Activated naive CD4-positive, alpha-beta T cell treated with anti-CD3 and anti-CD28 coated beads for 36 hours (primary cell): ENCODE data around the gene CCDC70. TPM values are rescaled to one million over a fixed set of nuclear protein-coding genes. Genes with fewer than 3 reads are reported as not detected.

Source experiments
- CTCF ChIA-PET: fragments of 350-600 bp; sonication (Branson Sonifier 250); formaldehyde crosslinking; loops from one replicate; lab custom pipeline; 2021; ENCODE audit warnings: antibody characterized with exemption; lab: Charles Lee
- DNase-seq: peaks from one replicate; pipeline ENCODE4 v3.0.0-alpha.2; 2020
- H3K27ac Mint-ChIP-seq: one replicate; pipeline ENCODE4 v1.8.0; 2021; ENCODE audit warnings: mild to moderate bottlenecking, mixed read lengths
- H3K27me3 Mint-ChIP-seq: one replicate; pipeline ENCODE4 v1.8.0; 2021; ENCODE audit warnings: low read depth, mixed read lengths
- H3K36me3 Mint-ChIP-seq: one replicate; pipeline ENCODE4 v1.8.0; 2021; ENCODE audit warnings: low read depth, mixed read lengths
- H3K4me1 Mint-ChIP-seq: one replicate; pipeline ENCODE4 v1.8.0; 2021; ENCODE audit warnings: low read depth, mixed read lengths
- H3K4me3 Mint-ChIP-seq: one replicate; pipeline ENCODE4 v1.8.0; 2021; ENCODE audit warnings: mild to moderate bottlenecking, moderate library complexity, mixed read lengths
- H3K9me3 Mint-ChIP-seq: one replicate; pipeline ENCODE4 v1.8.0; 2021; ENCODE audit warnings: mixed read lengths
- intact Hi-C: fragments of 100-400 bp; cut with micrococcal nuclease; formaldehyde crosslinking; loops from one replicate; pipeline ENCODE4 v1.15.1; 2023
- total RNA-seq, 2 experiments: library from RNA; stranded (reverse); gene quantifications; one replicate each; pipeline ENCODE4 v1.2.3, GENCODE V29; 2021

The CCDC70 gene
- total RNA-seq, 2 experiments from 2014 or later: not detected

DNA sequence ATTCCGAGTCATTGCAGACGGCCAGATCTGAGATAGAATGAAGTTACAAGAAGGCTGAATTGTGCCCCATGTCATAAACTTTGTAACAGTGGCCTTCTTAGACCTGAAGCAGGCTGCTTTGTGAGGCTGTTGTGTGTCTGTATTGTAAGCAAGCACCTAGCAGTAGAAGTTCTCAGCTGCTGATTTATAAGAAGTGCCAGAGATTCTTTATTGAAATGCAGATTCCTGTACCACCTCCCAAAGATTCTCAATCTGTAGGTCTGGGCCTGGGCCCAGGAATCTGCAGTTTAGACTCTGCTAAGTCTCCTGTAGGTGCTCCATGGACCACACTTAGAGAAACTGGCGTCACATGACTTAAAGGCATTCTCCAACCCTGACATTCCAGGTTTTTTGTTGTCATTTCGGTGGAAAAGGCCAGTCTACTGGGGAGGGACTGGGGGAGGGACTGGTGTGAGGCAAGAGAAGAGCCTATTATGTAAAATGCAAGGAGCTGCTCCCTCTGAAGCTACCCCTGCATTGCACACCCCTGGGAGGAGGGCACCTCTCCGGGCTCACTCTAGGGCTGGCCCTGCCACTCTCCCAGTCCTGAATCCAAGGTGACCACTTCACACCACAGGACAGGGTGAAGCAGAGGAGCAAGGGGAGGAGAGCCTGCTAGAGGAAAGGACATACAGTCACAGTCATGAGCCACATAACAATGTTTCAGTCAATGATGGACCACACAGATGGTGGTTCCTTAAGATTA lies 16.0 kb upstream of the CCDC70 start:
- intact Hi-C loops: loop anchor here (1.0 kb wide), 1 partner anchor 282 kb away; no protein-coding TSS in a partner anchor

DNA sequence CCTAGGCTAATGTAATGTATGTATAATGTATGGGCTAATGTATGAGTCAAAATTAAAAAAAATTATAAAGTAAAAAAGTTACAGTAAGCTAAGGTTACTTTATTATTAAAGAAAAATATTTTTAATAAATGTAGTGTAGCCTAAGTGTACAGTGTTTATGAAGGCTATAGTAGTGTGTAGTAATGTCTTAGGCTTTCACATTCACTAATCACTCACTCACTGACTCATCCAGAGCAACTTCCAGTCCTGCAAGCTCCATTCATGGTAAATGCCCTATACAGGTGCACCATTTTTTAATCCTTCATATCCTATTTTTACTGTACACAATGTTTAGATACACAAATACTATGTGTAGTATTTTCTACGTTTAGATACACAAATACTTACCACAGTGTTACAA lies 15.0 kb upstream of the CCDC70 start:
- Mint-ChIP-seq H3K4me3 (no peak overlapping the region), H3K4me1 (peaks cover 17% of the 10 kb centered on the region), H3K27ac (no peak overlapping the region), H3K9me3 (no peaks in the 10 kb centered on the region), H3K36me3 (no peaks in the 10 kb centered on the region), H3K27me3 (peaks cover 7% of the 10 kb centered on the region)
- CTCF ChIA-PET: interaction anchor here (0.9 to 2.6 kb wide), 6 partner anchors 9 to 280 kb away, joined by 3 to 34 read pairs (median 4); no protein-coding TSS in a partner anchor
- intact Hi-C loops: no loop called here
- DNase-seq: no peak

More for the DNA sequence above, 16.0 kb upstream of the CCDC70 start:
- H3K4me3 Mint-ChIP-seq: peak overlapping the region; percentile 47
- DNase-seq: no peak
- H3K36me3 Mint-ChIP-seq: no peaks in the 10 kb centered on the region
- peaks cover 6% of the 10 kb centered on the region for H3K27me3 Mint-ChIP-seq
- CTCF ChIA-PET: interaction anchor here (0.8 to 3.2 kb wide), 12 partner anchors 8 to 281 kb away, joined by 3 to 34 read pairs (median 4); no protein-coding TSS in a partner anchor
- peaks cover 17% of the 10 kb centered on the region for H3K4me1 Mint-ChIP-seq
- no peaks in the 10 kb centered on the region for H3K9me3 Mint-ChIP-seq
- H3K27ac Mint-ChIP-seq: no peak overlapping the region

DNA sequence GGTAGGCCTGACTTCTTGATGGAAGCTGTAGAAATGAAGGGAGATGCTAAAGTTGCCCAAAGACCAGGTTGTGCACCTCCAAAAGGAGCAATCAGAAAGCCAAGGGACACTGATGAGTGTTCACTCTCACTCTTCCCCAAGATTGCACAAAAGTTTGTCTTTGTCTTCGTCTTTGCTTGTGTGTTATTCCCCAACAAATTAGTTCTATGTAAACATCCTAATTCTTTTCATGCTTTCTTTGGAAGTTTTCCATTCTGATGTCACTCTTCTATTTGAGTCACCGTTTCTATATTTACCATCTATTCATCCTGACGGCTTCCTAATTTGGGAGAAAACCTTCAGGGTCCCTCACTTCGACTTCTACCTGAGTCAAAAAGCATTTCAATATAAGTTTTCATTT lies 13.1 kb upstream of the CCDC70 start:
- no peak for DNase-seq
- peaks cover 17% of the 10 kb centered on the region for H3K4me1 Mint-ChIP-seq
- no peaks in the 10 kb centered on the region for H3K9me3 Mint-ChIP-seq
- H3K27me3 Mint-ChIP-seq: peaks cover 11% of the 10 kb centered on the region
- H3K4me3 Mint-ChIP-seq: no peak overlapping the region
- CTCF ChIA-PET: interaction anchor here (0.5 to 2.4 kb wide), 11 partner anchors 10 to 348 kb away, joined by 3 to 42 read pairs (median 4); no protein-coding TSS in a partner anchor
- no peak overlapping the region for H3K27ac Mint-ChIP-seq
- no peaks in the 10 kb centered on the region for H3K36me3 Mint-ChIP-seq
- intact Hi-C loops: loop anchor here (1.0 kb wide), 1 partner anchor 33 kb away; no protein-coding TSS in a partner anchor

DNA sequence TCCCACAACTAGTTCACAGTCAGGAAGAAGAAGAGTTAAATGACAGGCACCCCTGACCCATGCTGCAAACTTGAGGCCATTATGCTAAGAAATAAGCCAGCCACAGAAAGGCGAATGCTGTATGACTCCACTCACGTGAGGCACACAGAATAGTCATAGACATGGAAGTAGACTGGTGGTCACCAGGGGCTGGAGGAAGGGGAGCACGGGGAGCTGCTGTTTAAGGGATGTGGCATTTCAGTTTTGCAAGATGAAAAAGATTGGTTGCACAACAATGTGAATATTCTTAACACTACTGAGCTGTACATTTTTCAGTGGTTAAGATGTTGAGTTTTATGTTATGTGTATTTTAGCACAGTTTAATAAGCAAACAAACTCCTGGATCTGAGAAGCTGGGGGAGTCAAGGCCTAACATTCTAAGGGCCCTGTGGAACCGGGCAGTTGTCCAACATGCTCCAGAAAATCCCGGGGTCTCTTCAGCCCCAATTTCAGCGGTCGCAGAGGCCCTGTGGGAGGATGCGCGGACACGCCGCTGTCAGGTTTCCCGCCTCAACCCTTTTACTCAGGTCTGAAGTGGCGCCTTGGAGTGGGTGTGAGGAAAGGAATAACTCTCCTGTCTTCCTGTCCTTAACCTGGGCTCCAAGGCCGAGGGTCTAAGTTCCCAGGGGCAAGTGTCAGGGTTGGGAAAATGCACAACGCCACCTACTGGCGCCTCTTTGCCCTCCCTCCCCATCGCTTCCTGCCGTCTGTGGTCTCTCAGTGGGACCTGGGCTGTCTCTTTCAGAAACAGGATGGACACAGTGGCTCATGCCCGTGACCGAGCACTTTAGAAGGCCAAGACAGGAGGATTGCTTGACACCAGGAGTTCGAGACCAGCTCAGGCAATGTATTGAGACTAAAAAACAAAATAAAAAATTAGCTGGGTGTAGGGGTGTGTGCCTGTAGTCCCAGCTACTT lies 12.3 kb upstream of the CCDC70 start:
- Mint-ChIP-seq H3K27me3 (peaks cover 8% of the 10 kb centered on the region), H3K4me1 (peaks cover 16% of the 10 kb centered on the region), H3K9me3 (no peaks in the 10 kb centered on the region), H3K36me3 (no peaks in the 10 kb centered on the region), H3K27ac (no peak overlapping the region), H3K4me3 (no peak overlapping the region)
- CTCF ChIA-PET: interaction anchor here (0.5 to 2.4 kb wide), 19 partner anchors 10 to 636 kb away, joined by 3 to 42 read pairs (median 4); partner anchors contain the start of gene CCDC70
- intact Hi-C loops: loop anchor here (1.0 kb wide), 1 partner anchor 34 kb away; no protein-coding TSS in a partner anchor
- peak; percentile 47 for DNase-seq

DNA sequence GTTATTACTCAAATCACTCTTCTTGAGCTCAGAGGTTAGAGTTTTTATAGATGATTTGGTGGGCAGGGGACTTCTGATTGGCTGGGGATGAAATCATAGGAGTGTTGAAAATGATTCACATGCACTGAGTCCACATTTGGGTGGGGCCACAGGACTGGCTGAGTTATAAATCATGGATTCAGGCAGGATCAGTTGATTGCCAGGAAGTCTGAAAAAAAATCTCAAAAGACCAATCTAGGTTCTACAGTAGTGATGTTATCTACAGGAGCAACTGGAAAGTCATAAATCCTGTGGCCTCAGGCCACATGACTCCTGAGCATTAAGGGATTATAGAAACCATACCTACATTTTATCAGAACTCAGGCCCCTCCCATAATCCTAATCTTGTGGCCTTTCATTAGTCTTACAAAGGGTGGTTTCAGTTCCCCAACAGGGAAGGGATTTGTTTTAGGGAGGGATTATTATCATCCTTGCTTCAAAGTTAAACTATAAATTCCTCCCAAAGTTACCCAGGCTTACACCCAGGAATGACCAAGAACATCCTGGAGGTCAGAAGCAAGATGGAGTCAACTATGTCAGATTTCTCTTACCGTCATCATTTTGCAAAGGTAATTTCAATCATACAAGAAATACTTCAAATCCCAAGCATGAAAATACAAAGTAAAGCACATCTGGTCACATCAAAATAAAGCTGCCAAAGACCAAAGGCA lies 5.6 kb upstream of the CCDC70 start:
- H3K4me3 Mint-ChIP-seq: no peak overlapping the region
- H3K36me3 Mint-ChIP-seq: no peaks in the 10 kb centered on the region
- no peak for DNase-seq
- peaks cover 7% of the 10 kb centered on the region for H3K27me3 Mint-ChIP-seq
- intact Hi-C loops: no loop called here
- H3K9me3 Mint-ChIP-seq: no peaks in the 10 kb centered on the region
- no peaks in the 10 kb centered on the region for H3K4me1 Mint-ChIP-seq
- no peak overlapping the region for H3K27ac Mint-ChIP-seq
- CTCF ChIA-PET: no interaction called here

DNA sequence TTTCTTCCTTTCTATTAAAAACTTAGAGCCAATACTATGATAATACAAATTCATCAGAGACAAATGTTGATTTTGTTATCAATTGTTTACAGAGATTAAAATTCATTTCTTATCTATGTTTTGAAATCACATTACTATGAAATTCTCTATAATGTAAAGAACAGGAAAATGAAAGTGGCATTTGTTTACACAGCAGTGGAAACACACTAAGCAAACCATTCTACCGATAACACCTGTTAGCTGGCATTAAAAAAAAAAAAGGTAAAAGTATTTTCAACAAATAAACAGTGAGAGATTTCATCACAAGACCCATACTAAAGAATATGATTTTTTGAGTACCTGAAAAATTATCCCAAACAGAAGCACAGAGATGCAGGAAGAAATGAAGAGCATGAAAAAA lies 4.8 kb upstream of the CCDC70 start:
- H3K9me3 Mint-ChIP-seq: no peaks in the 10 kb centered on the region
- DNase-seq: no peak
- H3K27me3 Mint-ChIP-seq: peaks cover 5% of the 10 kb centered on the region
- H3K4me3 Mint-ChIP-seq: no peak overlapping the region
- CTCF ChIA-PET: interaction anchor here (0.6 kb wide), 1 partner anchor 16 kb away, joined by 3 read pairs; no protein-coding TSS in a partner anchor
- intact Hi-C loops: no loop called here
- no peak overlapping the region for H3K27ac Mint-ChIP-seq
- H3K4me1 Mint-ChIP-seq: peaks cover 7% of the 10 kb centered on the region
- H3K36me3 Mint-ChIP-seq: no peaks in the 10 kb centered on the region

DNA sequence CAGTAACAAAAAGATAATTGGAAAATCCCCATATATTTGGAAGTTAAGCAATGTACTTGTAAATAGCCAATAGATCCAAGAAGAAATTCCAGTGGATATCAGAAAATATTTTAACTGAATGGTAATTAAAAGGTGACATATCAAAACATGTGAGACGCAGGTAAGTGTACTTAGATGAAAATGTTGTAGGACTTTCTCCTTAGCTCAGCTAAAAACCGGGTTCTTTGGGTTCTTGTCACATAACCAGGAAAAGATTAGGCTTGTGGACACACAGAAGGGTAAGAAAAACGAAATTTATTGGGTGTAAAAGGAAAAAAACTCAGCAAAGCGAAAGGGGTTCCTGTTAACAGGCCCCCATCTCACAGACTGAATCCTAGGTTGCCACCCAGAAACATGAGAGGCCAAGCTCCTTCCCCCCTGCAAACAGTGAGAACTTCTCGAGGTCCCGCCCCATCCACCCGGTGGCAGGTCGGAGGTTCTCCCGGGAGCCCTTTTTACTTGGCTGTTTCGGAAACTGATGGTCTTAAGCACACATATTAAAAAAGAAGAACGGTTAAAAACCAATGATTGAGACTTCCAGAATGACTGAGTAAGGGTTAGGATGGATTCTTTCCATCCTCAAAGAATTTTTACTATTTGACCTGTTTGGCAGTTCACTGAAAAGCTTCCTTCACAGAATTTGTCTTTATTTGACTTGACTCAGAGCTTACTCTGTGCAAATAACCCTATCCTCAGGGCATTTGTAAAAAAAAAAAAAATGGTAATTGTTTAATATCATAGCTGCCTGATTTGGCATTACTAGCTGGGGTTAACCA lies 3.1 kb upstream of the CCDC70 start:
- H3K4me3 Mint-ChIP-seq: no peak overlapping the region
- H3K36me3 Mint-ChIP-seq: no peaks in the 10 kb centered on the region
- DNase-seq: no peak
- no peaks in the 10 kb centered on the region for H3K27me3 Mint-ChIP-seq
- no peaks in the 10 kb centered on the region for H3K9me3 Mint-ChIP-seq
- intact Hi-C loops: no loop called here
- H3K4me1 Mint-ChIP-seq: peaks cover 13% of the 10 kb centered on the region
- H3K27ac Mint-ChIP-seq: no peak overlapping the region
- CTCF ChIA-PET: interaction anchor here (0.9 to 1.2 kb wide), 3 partner anchors 9 to 43 kb away, joined by 3 to 4 read pairs (median 3); no protein-coding TSS in a partner anchor

DNA sequence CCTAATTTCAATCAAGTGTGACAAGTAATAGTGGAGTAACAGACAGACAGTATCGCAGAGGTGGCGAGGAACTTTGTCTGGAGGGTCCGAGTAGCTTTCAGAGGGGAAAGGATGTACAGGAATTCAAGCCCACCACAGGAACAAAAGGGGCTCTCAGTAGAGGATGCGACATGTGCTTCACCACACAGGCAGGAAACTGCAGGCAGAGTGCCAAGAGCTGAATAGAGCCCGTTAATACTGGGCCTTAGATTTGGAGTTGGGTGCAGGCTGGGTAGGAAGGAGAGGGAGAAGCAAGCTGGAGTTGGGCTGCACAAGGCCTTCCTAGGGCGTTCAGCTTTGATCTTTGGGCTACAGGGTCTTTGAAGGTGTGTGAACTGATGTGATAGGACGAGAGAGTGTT lies 1.2 kb downstream of the CCDC70 start:
- H3K9me3 Mint-ChIP-seq: no peaks in the 10 kb centered on the region
- CTCF ChIA-PET: interaction anchor here (0.8 to 2.1 kb wide), 7 partner anchors 13 to 66 kb away, joined by 3 to 5 read pairs (median 3); no protein-coding TSS in a partner anchor
- H3K4me1 Mint-ChIP-seq: peaks cover 13% of the 10 kb centered on the region
- DNase-seq: no peak
- H3K4me3 Mint-ChIP-seq: no peak overlapping the region
- intact Hi-C loops: no loop called here
- H3K27me3 Mint-ChIP-seq: no peaks in the 10 kb centered on the region
- H3K36me3 Mint-ChIP-seq: no peaks in the 10 kb centered on the region
- H3K27ac Mint-ChIP-seq: no peak overlapping the region

DNA sequence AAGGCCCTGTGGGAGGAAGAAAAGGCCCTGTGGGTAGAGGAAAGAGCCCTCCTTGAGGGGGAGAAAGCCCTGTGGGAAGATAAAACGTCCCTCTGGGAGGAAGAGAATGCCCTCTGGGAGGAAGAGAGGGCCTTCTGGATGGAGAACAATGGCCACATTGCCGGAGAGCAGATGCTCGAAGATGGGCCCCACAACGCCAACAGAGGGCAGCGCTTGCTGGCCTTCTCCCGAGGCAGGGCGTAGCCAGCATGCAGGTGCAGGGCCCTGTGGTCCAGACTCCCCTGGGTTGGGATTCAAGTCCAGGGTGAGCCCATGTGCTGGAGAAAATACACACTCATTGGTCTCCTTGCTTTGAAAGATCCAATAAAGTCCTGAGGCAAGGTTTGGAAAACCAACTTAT lies 4.1 kb downstream of the CCDC70 start:
- H3K4me1 Mint-ChIP-seq: peaks cover 13% of the 10 kb centered on the region
- H3K4me3 Mint-ChIP-seq: no peak overlapping the region
- H3K36me3 Mint-ChIP-seq: no peaks in the 10 kb centered on the region
- CTCF ChIA-PET: no interaction called here
- no peak for DNase-seq
- H3K27me3 Mint-ChIP-seq: no peaks in the 10 kb centered on the region
- no peak overlapping the region for H3K27ac Mint-ChIP-seq
- intact Hi-C loops: no loop called here
- H3K9me3 Mint-ChIP-seq: no peaks in the 10 kb centered on the region

DNA sequence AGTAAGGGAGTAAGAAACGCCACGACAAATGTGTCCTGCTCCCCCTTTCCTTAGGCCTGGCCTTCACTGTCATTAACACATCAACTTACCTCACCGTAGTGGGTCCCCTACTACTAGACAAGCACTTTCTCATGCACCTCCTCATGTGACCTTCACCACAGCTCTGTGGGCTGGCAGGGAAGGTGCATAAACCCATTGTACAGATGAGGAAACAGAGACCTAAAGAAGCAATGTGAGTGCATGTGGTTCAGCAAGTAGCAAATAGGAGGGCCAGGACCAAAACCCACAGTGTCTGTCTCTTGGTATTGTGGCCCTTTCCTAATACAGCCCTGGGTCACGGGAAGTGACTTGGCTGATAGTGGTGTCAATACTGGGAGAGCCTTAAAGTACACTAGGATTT lies 5.3 kb downstream of the CCDC70 start:
- no peak for DNase-seq
- Mint-ChIP-seq H3K27ac (no peak overlapping the region), H3K4me1 (peaks cover 6% of the 10 kb centered on the region), H3K36me3 (no peaks in the 10 kb centered on the region), H3K4me3 (no peak overlapping the region), H3K9me3 (no peaks in the 10 kb centered on the region), H3K27me3 (no peaks in the 10 kb centered on the region)
- CTCF ChIA-PET: interaction anchor here (0.7 to 2.1 kb wide), 2 partner anchors 22 to 29 kb away, joined by 3 to 5 read pairs; partner anchors contain the start of gene TMEM272
- intact Hi-C loops: no loop called here

DNA sequence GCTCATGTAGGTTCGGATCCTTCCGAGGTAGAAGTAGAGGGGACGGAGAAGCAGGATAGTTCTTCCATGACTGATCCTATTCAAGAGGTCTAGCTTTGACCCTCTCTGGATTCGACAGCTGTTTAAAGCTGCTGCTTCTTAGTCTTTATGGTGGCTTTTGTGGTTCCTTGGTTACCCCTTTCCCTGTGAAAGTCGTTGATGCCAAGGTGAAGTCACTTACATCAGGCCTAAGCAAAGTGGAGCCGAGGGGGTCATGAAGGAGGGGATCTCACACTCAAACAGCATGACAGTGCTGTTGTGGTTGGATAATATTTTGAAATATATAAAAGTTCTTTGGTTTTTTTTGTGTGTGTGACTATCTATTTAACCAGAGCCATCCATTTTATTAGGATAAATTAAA lies 8.1 kb downstream of the CCDC70 start:
- H3K4me1 Mint-ChIP-seq: peaks cover 4% of the 10 kb centered on the region
- CTCF ChIA-PET: interaction anchor here (1.4 kb wide), 1 partner anchor 25 kb away, joined by 3 read pairs; the partner anchor contains the start of gene TMEM272
- H3K27me3 Mint-ChIP-seq: no peaks in the 10 kb centered on the region
- H3K9me3 Mint-ChIP-seq: no peaks in the 10 kb centered on the region
- no peaks in the 10 kb centered on the region for H3K36me3 Mint-ChIP-seq
- intact Hi-C loops: no loop called here
- no peak overlapping the region for H3K27ac Mint-ChIP-seq
- no peak overlapping the region for H3K4me3 Mint-ChIP-seq
- DNase-seq: no peak
